NB4 (cell line): Measurements from ENCODE around the gene EPHA4.
A peak's percentile ranks its signal among the peaks of the same experiment; 100 is the strongest.

Experiments
- DNase-seq: peaks from one replicate; pipeline ENCODE4 v3.0.0; 2010; ENCODE audit warnings: low read depth
- H3K4me3 ChIP-seq: one replicate; pipeline ENCODE4 v1.5.1; 2011; ENCODE audit warnings: mild to moderate bottlenecking, low read depth, low read length, moderate library complexity
- MYC ChIP-seq: IDR thresholded peaks from 2 replicates; pipeline ENCODE4 v1.6.1; 2011; ENCODE audit warnings: low read depth, low read length
- POLR2A ChIP-seq: IDR thresholded peaks from 2 replicates; pipeline ENCODE4 v1.6.1; 2011; ENCODE audit warnings: mild to moderate bottlenecking; ENCODE audit not compliant: insufficient read length; ENCODE audit errors: extremely low read depth
- TF ChIP-seq, protein P1 (sequence below): IDR thresholded peaks from 2 replicates; pipeline ENCODE4 v1.6.1; 2011; ENCODE audit warnings: low read depth, low read length
- TF ChIP-seq, protein P2 (sequence below): IDR thresholded peaks from one replicate; pipeline ENCODE4 v1.5.1; 2012; ENCODE audit warnings: low read depth, low read length

EPHA4 gene

DNA sequence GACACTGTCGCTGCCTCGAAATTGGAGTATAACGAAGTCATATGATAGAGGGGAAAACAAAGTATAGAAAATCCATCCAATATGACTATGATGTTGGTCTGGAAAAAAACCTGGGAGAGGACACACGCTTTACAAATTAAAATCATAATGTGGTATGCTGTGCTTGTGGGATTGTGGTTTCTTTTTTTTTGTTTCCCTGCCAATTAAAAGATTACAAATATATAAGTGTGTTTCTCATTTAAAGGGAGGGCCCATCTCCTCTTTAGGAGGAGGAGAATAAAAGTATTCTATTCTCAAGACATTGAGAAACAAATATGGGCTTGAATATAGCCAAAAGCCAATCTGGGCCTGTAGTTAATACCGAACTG is 86.6 kb downstream of the EPHA4 start:
- no peak overlapping the region for H3K4me3 ChIP-seq
- no peak for DNase-seq
- TF ChIP-seq MYC (no peak), POLR2A (no peak)
- TF ChIP-seq, protein P1, sequence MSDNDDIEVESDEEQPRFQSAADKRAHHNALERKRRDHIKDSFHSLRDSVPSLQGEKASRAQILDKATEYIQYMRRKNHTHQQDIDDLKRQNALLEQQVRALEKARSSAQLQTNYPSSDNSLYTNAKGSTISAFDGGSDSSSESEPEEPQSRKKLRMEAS = no peak
- TF ChIP-seq, protein P2, sequence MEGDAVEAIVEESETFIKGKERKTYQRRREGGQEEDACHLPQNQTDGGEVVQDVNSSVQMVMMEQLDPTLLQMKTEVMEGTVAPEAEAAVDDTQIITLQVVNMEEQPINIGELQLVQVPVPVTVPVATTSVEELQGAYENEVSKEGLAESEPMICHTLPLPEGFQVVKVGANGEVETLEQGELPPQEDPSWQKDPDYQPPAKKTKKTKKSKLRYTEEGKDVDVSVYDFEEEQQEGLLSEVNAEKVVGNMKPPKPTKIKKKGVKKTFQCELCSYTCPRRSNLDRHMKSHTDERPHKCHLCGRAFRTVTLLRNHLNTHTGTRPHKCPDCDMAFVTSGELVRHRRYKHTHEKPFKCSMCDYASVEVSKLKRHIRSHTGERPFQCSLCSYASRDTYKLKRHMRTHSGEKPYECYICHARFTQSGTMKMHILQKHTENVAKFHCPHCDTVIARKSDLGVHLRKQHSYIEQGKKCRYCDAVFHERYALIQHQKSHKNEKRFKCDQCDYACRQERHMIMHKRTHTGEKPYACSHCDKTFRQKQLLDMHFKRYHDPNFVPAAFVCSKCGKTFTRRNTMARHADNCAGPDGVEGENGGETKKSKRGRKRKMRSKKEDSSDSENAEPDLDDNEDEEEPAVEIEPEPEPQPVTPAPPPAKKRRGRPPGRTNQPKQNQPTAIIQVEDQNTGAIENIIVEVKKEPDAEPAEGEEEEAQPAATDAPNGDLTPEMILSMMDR = no peak

DNA sequence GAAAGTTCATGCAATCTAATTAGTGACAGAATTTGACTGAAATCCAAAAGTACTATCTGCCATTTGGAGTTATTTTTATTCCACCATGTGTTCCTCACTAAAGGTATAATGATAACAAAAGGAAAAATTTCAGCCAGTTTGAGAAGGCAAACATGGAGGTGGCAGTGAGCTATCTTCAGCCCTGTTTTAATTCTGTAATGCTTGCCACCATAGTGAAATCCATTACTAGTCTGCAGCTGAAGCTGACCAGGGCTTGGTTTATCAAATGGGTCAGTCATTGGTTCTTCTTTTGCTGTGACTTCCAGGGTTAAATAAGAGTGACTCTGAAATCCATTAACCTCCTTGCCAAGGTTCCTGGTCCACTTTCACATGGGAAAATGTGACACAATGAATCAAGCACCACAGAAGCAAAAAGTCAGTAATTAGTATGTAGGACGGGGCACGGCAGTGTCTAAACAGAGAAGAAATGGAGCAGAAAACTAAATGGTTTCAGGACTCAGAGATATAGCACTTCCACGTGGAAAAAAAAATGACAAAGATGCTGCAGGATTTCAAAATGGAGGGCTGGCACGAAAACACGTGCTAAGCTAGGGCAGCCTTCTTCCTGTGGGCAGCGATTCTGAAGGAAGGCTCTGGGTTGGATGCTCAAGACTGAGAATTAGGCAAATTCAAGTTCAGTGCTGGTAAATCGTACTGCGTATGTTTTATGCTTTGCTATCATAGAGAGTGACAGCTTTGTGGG is 87.2 kb downstream of the EPHA4 start:
- DNase-seq = no peak
- no peak overlapping the region for H3K4me3 ChIP-seq
- TF ChIP-seq, protein P2 = no peak
- TF ChIP-seq, protein P1 = peak; percentile 9; the same call in 1 of the 2 replicates

DNA sequence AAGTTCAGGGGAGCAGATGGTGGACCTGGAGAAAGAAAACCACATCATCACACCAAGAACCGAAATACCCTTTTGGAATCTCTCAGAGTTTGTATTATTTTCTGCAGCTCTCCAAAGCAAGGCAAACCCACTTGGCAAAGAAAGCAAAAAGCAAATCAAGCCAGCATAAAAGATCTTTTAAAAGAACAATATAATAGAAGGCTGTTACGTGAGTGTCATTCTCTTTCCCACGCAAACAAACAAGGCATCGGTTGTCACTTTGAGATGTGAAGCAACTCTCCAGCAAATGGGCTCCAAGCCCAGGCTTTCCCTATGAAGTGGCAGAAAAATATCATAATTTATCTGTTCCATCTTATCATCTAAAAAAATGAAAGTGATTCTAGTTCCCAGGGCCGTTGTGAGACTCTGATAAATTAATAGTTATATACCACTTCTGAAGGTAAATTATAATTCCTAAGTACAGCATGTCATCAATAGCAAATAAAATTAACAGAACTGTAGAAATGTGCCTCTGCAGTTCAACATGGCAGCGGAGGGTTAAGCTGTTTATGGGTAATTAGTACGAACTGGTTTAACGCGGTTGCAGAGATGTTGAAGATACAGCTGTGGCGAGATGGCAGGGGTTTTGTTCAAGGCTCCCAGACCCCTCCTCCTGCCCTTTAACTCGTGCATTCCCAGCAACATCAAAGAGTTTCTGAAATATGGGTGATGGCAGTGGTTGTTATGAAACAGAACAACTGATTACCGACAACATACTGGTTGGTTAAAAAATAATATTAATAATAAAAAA is 89.2 kb downstream of the EPHA4 start:
- TF ChIP-seq MYC (no peak), POLR2A (no peak)
- TF ChIP-seq, protein P2 = no peak
- TF ChIP-seq, protein P1 = no peak
- DNase-seq = no peak
- H3K4me3 ChIP-seq = no peak overlapping the region

DNA sequence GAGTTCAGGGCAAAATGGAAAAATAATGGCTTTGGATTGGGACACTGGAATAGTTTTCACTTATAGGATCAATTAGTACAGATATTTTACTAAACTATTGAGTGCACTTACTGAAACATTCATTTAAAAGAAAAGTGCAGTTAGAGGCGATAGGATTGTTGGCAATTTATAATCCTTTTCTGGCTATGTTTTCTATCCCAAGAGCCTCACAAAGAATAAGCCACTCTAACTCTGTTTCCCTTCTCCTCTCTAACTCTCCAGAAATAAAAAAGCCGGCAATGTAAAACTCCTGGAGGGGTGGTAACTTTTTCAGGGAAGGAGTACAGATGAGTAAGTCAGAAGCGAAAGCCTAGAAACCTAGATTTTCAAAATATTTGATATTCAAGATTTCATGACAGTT is 91.3 kb downstream of the EPHA4 start:
- no peak overlapping the region for H3K4me3 ChIP-seq
- TF ChIP-seq MYC = no peak
- TF ChIP-seq, protein P2 = no peak
- TF ChIP-seq POLR2A = no peak
- TF ChIP-seq, protein P1 = no peak
- no peak for DNase-seq

DNA sequence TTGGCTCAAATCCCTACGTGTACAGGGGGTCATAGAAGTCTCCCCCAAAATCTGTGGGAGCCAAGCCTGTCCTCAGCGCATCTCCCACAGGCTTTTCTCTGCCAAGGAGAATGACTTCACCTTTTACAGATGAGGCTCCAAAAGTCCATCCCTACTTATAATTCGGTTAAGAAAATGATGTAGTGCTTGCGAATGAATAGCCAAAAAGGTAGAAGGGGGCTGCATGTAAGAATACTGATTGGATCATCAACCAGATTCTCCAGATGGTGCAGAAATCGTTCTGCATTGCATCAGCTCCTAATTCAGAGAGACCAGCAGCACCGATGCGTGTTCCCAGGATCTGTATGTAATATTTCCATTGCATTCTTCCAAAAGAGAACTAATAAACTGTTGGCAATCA is 91.9 kb downstream of the EPHA4 start:
- no peak for DNase-seq
- H3K4me3 ChIP-seq = no peak overlapping the region
- TF ChIP-seq, protein P2 = no peak
- TF ChIP-seq MYC (no peak), POLR2A (no peak)
- TF ChIP-seq, protein P1 = no peak
